Measurements from ENCODE around the gene PCBP3.
"Not testable (repeated sequence)": the region's sequence is repeated elsewhere in the genome, so short reads cannot be mapped to it uniquely, and the experiment has no call there.

The PCBP3 gene

GRCh38 chr21:45635271-45636151 is 8.0 kb upstream of the PCBP3 start:
- no peak for DNase-seq (ENCODE audit: low read depth in 2 of 2)

GRCh38 chr21:45636459-45636858 is 7.1 kb upstream of the PCBP3 start:
- DNase-seq (ENCODE audit: low read depth in 2 of 2) = no peak

- DNase-seq (ENCODE audit: low read depth in 2 of 2) = no peak
These were observed 6.4 kb upstream of the PCBP3 start for GRCh38 chr21:45636951-45637646.

- DNase-seq (ENCODE audit: low read depth in 2 of 2) = no peak
These were observed 5.6 kb upstream of the PCBP3 start for GRCh38 chr21:45637883-45638282.

GRCh38 chr21:45638707-45639106 is 4.8 kb upstream of the PCBP3 start:
- no peak for DNase-seq (ENCODE audit: low read depth in 2 of 2)

GRCh38 chr21:45639206-45640000 is 4.1 kb upstream of the PCBP3 start:
- no peak for DNase-seq (ENCODE audit: low read depth in 2 of 2)

GRCh38 chr21:45640001-45640887 is 3.3 kb upstream of the PCBP3 start:
- no peak for DNase-seq (ENCODE audit: low read depth in 2 of 2)

GRCh38 chr21:45640888-45641479 is 2.5 kb upstream of the PCBP3 start:
- no peak for DNase-seq (ENCODE audit: low read depth in 2 of 2)

GRCh38 chr21:45641480-45642035 is 2.0 kb upstream of the PCBP3 start:
- no peak for DNase-seq (ENCODE audit: low read depth in 2 of 2)

- DNase-seq (ENCODE audit: low read depth in 2 of 2) = no peak
These were observed 1.3 kb upstream of the PCBP3 start for GRCh38 chr21:45642122-45642813.

- DNase-seq (ENCODE audit: low read depth in 2 of 2) = no peak
These were observed 749 bp downstream of the PCBP3 start for GRCh38 chr21:45644041-45644906.

- DNase-seq (ENCODE audit: low read depth in 2 of 2) = no peak
These were observed 8.4 kb downstream of the PCBP3 start for GRCh38 chr21:45651921-45652320.

- no peak for DNase-seq (ENCODE audit: low read depth in 2 of 2)
These were observed 11.6 kb downstream of the PCBP3 start for GRCh38 chr21:45655124-45655523.

- DNase-seq (ENCODE audit: low read depth in 2 of 2) = not testable (repeated sequence)
These were observed 12.6 kb downstream of the PCBP3 start for GRCh38 chr21:45656114-45656513.

GRCh38 chr21:45661913-45662622 is 18.5 kb downstream of the PCBP3 start:
- not testable (repeated sequence) for DNase-seq (ENCODE audit: low read depth in 2 of 2)

- not testable (repeated sequence) for DNase-seq (ENCODE audit: low read depth in 2 of 2)
These were observed 19.2 kb downstream of the PCBP3 start for GRCh38 chr21:45662623-45663245.

GRCh38 chr21:45669382-45669781 is 25.9 kb downstream of the PCBP3 start:
- DNase-seq (ENCODE audit: low read depth in 2 of 2) = no peak

- DNase-seq (ENCODE audit: low read depth in 2 of 2) = no peak
These were observed 27.2 kb downstream of the PCBP3 start for GRCh38 chr21:45670731-45671130.

All from activated CD8-positive, alpha-beta memory T cell treated with anti-CD3 and anti-CD28 coated beads for 4 hours (primary cell).